NCI-H2171 treated with DMSO at 0.1 percent for 48 hours (cell line): ENCODE results near the gene SKAP1.
A peak's percentile ranks its signal among the peaks of the same experiment; 100 is the strongest.
"Not testable (repeated sequence)": the region's sequence is repeated elsewhere in the genome, so short reads cannot be mapped to it uniquely, and the experiment has no call there.

Experiments used
- DNase-seq: peaks from one replicate; lab custom pipeline; 2025; lab: John Stamatoyannopoulos, UW

The SKAP1 gene

GRCh38 chr17:48282303-48282702 is 147.7 kb downstream of the SKAP1 start:
- DNase-seq = no peak

- no peak for DNase-seq
Observed at GRCh38 chr17:48278760-48279491, 151.1 kb downstream of the SKAP1 start.

GRCh38 chr17:48276776-48277175 is 153.2 kb downstream of the SKAP1 start:
- no peak for DNase-seq

GRCh38 chr17:48270899-48271298 is 159.1 kb downstream of the SKAP1 start:
- DNase-seq = no peak

- no peak for DNase-seq
Observed at GRCh38 chr17:48269209-48269608, 160.8 kb downstream of the SKAP1 start.

- no peak for DNase-seq
Observed at GRCh38 chr17:48263731-48264035, 166.3 kb downstream of the SKAP1 start.

GRCh38 chr17:48262982-48263730 is 166.9 kb downstream of the SKAP1 start:
- no peak for DNase-seq

GRCh38 chr17:48261297-48261880 is 168.6 kb downstream of the SKAP1 start:
- DNase-seq = no peak

- DNase-seq = peak; percentile 26
Observed at GRCh38 chr17:48259694-48260291, 170.2 kb downstream of the SKAP1 start.

GRCh38 chr17:48258331-48258730 is 171.7 kb downstream of the SKAP1 start:
- DNase-seq = no peak

- no peak for DNase-seq
Observed at GRCh38 chr17:48255759-48256158, 174.3 kb downstream of the SKAP1 start.

GRCh38 chr17:48254896-48255295 is 175.1 kb downstream of the SKAP1 start:
- no peak for DNase-seq

GRCh38 chr17:48253975-48254374 is 176.0 kb downstream of the SKAP1 start:
- no peak for DNase-seq

GRCh38 chr17:48251950-48252349 is 178.1 kb downstream of the SKAP1 start:
- DNase-seq = no peak

- DNase-seq = no peak
Observed at GRCh38 chr17:48250949-48251348, 179.1 kb downstream of the SKAP1 start.

- DNase-seq = not testable (repeated sequence)
Observed at GRCh38 chr17:48250059-48250458, 180.0 kb downstream of the SKAP1 start.

GRCh38 chr17:48247603-48248002 is 182.4 kb downstream of the SKAP1 start:
- no peak for DNase-seq

GRCh38 chr17:48247038-48247437 is 183.0 kb downstream of the SKAP1 start:
- no peak for DNase-seq

- DNase-seq = no peak
Observed at GRCh38 chr17:48246612-48247011, 183.4 kb downstream of the SKAP1 start.

- DNase-seq = not testable (repeated sequence)
Observed at GRCh38 chr17:48245465-48246033, 184.5 kb downstream of the SKAP1 start.

GRCh38 chr17:48244814-48245213 is 185.2 kb downstream of the SKAP1 start:
- peak; percentile 6 for DNase-seq

- DNase-seq = no peak
Observed at GRCh38 chr17:48244121-48244711, 185.8 kb downstream of the SKAP1 start.
